GM19239 (cell line): ENCODE measurements around the gene TSPAN12.
"Not testable (repeated sequence)": the region's sequence is repeated elsewhere in the genome, so short reads cannot be mapped to it uniquely, and the experiment has no call there.

Experiments used
- DNase-seq: peaks from one replicate; pipeline ENCODE4 v3.0.0; 2011; ENCODE audit warnings: low spot score; ENCODE audit not compliant: insufficient read length
- FAIRE-seq: peaks from 2 replicates; lab custom pipeline; 2011; peaks lifted over from hg19 to GRCh38; lab: Jason Lieb, UNC

Gene TSPAN12

DNA sequence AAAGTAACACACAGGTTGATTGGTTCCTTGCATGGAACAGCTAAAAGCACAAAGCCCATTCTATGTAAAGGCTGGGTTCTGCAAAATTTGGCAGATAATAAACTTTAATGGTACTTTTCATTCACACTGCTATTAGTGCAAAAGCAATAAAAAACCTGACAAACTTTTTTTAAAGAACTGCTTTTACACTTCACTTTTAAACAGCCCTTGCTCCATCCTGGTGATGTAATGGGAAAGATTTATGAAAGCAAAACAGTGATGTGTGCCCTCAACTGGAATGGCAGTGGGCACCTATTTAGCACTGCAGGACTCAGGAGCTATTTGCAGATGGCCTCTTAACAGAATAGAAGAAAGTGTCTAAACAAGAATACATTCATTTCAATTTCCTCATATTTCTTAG lies 44.9 kb downstream of the TSPAN12 start:
- FAIRE-seq (no peak), DNase-seq (no peak)

DNA sequence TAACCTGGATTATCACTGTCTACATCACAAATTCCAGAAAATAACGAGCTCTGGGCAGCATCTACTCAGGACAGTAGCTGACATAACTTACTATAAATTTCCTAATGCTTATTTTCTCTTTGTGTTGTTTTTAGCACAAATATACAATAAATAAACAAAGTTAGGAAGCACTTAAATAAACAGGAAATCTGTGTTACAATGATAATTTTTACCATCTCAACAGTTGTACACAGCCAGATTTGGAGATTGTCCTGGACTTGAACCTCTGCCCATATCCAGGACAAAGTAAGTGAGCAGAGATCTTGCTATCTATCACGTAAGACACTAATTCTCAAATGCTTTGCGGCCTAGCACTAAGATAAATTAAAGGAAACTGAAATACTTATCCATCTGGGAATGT lies 48.7 kb downstream of the TSPAN12 start:
- no peak for FAIRE-seq
- no peak for DNase-seq

DNA sequence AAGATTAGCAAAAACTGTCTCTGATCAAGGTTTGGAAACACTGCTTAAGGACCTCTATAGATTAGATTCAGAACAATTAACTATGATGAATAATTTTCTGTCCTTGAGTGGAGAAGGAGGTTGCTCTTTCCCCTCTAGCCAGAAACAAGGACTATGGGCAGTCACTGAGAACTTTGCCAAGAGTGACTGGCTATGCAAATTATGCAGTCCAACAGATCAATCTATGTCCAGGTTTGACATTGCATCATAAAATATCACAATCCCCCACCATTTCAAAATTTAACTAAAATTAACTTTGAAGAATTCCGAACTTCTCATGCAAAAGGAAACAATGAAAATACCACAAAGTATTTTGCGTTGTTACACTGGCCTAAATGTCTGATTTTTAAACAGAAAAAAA lies 50.6 kb downstream of the TSPAN12 start:
- no peak for FAIRE-seq
- no peak for DNase-seq

DNA sequence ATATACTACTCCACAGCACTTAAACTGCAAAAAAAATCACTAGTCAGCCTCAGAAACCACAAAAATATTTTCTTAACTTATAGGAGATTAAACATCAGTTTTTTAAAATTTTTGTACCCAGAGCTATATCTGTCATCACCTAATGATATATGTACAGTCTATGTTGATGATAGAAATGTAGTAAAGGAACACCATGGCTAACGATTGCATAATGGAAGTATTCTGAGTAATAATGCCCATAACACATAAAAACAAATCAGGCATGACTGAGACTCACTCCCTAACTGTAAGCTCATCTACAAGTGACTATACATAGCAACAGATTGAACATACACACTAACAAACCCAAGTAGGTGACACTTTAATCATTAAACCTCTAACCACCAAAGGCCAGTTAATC lies 51.3 kb downstream of the TSPAN12 start:
- DNase-seq, result no peak
- peak; percentile 39 for FAIRE-seq

DNA sequence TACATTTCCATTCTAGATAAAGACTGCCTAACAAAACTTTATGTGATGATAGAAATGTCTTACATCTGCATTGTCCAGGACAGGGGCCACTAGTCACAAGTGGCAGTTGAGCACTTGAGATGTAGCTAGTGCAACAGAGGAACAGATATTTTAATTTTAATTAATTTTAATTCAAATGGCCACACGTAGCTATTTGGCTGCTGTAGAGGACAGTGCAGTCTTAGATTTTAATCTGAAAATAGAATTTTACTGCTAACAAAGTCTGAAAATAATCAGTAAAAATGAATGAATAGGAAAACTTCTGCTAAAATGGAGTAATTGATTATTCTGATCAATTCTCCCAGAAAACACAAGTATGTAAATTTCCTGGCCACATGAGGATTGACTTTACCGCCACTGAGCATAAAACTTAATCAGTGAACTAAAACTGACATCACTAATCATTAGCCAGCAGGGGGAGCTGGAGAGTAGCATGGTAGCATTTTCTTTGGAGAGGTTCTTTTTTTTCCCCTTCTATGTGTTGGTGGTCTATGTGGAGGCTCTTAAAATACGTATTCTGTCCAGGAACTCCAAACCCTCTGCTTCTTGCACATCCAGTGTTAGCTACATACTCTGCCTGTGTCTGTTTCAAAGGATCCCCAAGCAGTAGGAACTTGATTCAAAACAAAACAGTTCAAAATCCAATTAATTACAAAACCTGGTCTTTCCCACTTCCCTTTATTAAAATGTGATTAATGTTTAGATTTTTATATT lies 52.1 kb downstream of the TSPAN12 start:
- FAIRE-seq (peak; percentile 93), DNase-seq (peak; percentile 31)

DNA sequence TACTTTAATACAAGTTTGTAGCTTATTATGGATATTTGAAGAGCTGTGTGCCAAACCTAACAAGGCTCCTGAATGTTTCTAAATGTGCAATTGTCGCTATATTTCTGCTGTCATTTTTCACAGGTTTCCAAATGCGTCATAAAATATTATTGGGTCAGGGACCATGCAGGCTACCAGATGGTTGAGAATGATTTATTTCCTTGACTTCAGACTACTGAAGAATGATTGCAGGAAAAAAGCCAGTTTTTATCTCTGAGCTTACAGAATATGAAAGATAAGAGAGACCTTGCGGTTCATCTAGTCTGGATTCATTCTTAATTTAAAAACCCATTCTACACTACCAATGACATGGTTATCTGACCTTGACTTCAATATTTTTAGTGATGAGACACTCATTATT lies 55.2 kb downstream of the TSPAN12 start:
- FAIRE-seq (no peak), DNase-seq (no peak)

DNA sequence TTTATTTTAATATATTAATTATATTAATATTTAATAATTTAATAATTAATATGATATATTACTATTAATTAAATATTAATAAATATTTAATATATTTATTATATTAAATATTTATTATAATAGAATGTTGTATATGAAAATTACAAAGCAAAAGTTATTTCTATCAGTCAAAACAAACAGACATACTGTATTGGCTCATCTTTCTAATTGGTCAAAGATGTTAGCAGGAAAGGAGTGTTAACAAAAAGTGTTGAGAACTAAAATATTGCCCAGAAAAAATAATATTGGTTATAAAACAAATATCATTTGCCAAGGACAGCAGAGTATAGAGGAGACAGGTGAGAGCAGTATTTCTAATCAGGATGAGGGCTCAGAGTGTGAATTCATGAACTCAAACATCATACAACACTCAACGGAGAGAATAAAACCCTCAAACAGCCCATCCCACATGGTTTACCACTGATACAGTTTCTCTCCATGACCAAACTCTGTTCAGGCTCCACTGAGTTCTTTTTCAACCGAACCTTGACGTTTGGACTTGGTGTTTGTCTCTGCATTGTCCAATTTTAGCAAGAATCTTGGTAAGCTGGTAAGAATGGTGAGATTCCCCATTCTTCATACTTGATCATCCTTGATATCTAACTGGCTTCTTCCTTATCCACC lies 58.0 kb downstream of the TSPAN12 start:
- no peak for DNase-seq
- no peak for FAIRE-seq

DNA sequence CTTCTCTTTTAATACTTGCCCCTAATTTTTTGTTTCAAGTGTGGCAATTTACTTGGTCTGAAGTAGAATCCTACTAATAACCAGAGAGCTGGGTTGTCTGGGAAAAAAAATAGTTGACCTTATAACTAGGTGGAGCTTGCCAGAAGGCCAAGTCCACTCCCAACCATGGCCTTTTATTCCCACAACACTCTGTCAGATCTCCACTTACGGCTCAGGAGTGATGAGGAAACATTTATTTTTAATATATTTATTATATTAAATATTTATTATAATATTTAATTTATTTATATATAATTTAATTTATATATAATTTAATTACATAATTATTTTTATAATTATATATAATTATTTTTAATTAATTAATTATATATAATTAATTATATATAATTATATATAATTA lies 58.8 kb downstream of the TSPAN12 start:
- DNase-seq (no peak), FAIRE-seq (no peak)

DNA sequence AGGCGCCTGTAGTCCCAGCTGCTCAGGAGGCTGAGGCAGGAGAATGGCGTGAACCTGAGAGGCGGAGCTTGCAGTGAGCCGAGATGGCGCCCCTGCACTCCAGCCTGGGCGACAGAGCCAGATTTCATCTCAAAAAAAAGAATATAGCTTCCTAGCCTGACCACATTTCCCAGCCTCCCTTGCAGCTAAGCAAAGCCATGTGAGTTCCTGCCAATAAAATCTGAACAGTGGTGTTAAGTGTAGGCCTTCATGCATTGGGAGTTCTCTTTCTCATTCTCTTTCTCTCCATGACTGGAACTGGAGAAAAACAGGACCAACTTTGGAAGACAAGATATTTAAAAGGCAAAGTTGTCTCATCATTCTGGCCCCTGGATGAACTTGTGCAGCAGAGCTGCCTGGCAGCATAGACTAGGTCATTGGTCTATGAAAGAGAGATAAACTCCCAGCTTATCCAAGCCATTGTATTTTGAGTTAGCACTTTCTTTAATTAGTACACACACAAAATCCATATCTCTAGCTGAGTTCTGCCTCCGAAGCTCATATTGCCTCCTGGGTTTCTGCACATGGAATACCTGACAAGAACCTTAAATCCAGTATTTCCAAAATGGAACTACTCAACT lies 60.8 kb downstream of the TSPAN12 start:
- no peak for FAIRE-seq

DNA sequence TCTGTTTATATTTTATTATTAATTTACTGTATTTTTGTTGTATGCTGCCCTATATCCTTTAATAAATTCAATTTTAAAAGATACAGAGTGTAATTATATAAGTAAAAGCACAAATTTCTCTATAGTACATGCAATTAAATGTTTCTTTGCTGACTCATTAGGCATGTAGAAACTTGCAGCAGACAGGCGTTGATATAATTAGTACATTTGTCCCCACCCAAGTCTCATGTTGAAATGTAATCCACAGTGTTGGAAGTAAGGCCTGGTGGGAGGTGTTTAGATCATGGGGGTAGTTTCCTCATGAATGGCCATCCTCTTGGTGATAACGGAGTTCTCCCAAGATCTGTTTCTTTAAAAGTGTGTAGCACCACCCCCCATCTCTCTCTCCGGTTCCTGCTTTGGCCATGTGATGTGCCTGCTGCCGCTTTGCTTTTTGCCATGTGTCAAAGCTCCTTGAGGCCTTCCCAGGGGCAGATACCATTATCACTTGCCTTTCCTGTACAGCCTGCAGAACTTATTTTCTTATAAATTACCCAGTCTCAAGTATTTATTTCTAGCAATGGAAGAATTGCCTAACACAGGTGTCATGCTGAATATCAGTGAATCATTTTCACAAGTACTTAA lies 63.7 kb downstream of the TSPAN12 start:
- FAIRE-seq (no peak), DNase-seq (no peak)

More for the DNA sequence above, 60.8 kb downstream of the TSPAN12 start:
- no peak for DNase-seq

DNA sequence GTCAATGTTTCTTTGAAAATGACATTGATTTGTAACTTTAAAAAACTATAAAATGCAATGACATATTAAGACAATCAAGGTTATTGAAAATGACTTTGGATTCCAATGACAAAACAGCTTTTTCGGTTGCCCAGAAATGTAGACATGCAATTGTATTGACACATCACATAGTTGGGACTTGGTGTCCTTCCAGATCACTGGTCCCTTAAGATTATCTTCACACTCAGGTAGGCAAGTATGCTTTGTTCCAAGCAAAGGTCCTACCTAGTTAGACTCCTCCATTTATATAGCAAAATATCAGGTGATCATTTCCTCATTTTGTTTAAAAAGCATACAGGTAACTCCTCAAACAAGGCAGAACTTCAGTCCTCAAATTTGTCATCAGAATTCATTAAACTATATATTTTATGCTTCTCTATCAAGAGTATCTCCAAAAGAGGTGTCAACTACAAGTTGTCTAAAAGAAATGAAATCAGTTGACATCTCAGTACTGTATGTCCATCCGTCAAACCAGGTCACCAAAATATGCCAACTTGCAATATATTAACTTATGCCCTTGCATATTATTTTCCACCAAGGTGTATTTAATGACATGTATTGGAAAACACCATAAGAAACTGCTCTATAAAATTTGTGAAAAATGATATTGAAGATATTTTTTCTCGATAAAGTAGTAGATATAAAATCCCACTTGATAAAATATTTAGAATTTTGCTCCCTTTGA lies 64.6 kb downstream of the TSPAN12 start:
- no peak for FAIRE-seq
- DNase-seq, result no peak

DNA sequence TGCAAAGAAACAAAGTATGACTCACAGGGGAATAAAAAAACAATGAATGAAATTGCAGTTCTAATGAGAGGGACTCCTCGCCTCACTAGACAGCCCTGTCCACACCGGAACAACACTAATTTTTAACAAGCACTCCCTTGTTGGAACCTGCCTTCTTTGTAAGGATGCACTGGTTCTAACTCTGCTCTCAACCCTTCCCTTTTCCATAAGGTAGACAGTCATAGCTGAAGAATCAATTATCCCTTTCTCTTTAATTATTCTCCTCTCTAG lies 65.1 kb downstream of the TSPAN12 start:
- FAIRE-seq (no peak), DNase-seq (no peak)

DNA sequence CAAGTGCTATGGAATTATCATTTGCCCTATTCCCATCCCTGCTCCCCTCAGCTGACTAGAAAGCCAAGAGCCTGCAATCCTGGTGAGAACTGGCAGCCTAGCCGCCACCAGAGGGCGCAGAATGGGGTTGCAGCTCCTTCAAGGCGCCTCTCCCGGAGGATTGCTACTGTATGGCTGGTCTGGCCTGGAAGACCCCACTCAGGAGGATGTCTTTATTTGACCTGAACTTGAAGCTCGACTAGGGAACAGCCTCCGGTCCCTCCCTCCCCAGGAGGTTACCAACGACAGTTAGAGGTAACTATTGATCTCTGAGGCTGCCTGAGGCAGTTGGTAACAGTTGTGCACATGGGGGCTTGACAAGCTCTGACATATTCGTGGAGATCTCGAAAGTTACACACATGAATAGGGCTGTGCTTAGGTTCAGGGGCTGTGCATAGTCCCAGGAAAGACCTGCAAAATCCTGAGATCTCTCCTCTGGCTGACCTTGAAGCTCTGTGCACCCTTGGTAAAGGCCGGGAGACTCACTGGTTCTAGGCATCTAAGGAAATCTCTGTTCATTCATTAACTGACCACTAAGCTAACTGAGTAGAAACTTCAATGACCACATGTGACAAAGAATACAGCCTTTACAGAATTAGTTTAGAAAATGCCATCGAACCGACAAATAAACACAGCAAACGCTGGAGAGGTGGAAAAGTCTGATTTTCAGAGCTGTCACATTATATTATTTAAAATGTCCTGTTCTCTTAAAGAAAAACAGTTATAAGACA lies 65.7 kb downstream of the TSPAN12 start:
- peak; percentile 25 for DNase-seq
- peak; percentile 91 for FAIRE-seq

DNA sequence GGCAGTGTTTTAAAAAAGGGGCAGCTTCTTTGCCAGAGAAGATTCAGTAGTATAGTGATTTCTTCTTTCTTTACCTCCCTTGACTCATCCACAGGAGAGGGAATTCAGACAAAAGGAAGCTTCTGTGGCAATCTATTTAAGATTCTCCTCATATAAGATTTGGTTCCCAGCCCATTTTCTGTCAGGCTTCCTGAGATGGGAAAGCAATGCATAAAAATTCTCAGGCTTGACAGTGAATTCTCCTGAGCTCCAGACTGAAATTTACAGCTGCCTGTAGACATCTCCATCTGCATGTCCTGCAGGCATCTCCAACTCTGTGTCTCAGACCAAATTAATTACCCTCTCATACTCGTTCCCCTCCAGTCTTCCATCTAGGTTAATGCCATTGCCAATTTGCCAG lies 72.8 kb downstream of the TSPAN12 start:
- FAIRE-seq, result no peak
- no peak for DNase-seq

DNA sequence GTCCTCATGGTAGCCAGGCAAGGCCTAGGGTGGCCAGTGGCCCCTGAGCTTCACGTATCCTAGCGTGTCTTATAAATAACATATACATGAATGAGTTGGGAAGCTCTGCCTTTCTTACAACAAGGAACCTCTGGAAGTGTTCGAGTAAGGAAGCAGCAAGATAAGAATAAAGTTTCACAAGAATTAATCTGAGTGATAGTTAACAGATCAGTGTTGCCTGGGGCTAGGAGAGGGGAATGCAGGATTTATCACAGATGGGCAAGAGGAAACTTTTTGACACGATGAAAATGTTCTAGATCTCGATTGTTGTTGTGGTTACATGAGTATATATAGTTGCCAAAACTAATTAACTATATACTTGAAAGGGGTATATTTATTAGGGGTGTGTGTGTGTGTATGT lies 74.2 kb downstream of the TSPAN12 start:
- FAIRE-seq, result no peak

DNA sequence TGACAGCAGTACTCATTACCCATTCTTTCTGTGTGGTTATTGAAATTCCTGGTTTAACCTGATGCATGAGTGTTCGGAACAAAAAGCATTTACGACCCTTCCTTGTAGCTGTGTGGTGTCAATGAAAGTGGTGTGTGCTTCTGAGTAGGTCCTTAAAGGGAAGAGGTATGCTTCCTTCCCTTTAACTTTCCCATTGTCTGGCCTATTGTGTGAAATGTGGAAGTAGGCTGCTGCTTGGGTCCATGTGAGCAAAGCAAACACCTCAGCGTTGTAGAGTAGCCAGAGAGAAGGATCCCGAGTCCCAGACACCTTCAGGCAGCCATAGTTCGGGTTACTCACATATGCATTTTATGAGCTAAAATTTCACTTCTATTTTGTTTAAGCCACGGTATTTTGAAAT lies 74.7 kb downstream of the TSPAN12 start:
- FAIRE-seq, result no peak
- DNase-seq, result no peak

More for the DNA sequence above, 74.2 kb downstream of the TSPAN12 start:
- no peak for DNase-seq

DNA sequence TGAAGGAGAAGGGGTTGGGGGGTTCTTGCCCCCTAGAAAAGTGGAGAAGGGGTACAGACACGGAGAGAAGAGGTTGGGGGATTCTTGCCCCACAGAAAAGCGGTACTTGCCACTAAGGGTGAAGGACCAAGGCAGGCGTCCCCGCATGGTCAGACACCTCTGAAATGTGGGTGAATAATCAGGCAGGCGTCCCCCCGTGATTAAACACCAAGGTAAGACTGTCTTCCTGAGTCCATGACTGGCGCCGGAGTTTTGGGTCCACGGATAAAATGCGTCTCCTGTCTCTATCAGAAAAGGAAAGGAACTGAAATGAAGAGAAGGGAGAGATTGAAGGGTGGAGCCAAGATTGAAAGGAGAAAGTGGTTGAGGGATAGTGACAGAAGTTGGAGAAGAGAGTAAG lies 76.0 kb downstream of the TSPAN12 start:
- FAIRE-seq, DNase-seq: not testable (repeated sequence)

DNA sequence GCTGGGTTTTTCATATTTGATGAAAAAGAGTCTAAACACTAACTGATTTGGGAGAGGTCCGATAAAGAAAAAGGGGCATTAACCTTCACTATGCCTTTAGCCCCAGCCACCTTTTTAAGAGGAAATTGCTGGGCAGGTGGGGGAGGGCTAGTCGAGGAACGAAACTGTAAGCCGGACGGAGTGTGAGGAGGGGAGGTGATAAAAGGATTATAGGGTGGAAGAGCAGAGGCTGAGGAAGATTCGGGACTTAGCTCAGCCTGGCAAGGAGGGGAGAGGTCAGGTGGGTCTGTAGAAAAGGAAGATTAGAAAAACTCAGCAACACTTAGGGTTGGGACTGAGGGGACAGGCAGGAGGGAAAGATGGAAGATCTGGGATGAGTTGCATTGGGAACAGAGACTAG lies 77.0 kb downstream of the TSPAN12 start:
- DNase-seq (no peak), FAIRE-seq (no peak)

DNA sequence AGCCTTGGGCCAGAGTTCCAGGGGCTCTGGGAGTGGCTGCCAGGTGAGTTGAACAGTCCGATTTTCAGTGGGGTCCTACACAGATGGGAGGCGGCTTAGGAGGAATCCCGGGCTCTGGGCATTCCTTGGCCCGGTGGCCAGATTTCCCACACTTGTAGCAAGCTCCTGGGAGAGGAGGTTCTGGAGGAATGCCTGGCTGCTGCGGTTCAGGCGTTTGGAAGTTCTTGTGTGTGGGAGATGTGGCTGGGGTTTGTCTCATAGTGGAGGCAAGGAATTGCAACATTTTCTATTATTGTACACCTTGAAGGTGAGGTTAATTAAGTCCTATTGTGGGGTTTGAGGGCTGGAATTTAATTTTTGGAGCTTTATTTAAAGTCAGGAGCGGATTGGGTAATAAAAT lies 77.5 kb downstream of the TSPAN12 start:
- DNase-seq, FAIRE-seq: not testable (repeated sequence)

DNA sequence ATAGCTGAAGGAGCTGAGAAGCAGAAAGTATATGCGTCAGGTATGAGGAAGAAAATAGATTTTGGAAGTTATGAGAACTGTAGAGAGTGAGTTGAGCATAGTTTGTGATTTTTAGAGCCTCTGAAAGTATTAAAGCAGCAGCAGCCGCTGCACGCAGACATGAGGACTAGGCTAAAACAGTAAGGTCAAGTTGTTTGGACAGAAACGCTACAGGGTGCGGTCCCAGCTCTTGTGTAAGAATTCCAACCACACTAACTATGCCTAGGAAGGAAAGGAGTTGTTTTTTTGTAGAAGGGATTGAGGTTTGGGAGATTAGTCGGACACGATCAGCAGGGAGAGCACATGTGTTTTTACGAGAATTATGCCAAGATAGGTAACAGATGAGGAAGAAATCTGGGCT lies 78.9 kb downstream of the TSPAN12 start:
- not testable (repeated sequence) for FAIRE-seq, DNase-seq
